Measurements from ENCODE around the gene DGUOK.

Gene DGUOK

DNA sequence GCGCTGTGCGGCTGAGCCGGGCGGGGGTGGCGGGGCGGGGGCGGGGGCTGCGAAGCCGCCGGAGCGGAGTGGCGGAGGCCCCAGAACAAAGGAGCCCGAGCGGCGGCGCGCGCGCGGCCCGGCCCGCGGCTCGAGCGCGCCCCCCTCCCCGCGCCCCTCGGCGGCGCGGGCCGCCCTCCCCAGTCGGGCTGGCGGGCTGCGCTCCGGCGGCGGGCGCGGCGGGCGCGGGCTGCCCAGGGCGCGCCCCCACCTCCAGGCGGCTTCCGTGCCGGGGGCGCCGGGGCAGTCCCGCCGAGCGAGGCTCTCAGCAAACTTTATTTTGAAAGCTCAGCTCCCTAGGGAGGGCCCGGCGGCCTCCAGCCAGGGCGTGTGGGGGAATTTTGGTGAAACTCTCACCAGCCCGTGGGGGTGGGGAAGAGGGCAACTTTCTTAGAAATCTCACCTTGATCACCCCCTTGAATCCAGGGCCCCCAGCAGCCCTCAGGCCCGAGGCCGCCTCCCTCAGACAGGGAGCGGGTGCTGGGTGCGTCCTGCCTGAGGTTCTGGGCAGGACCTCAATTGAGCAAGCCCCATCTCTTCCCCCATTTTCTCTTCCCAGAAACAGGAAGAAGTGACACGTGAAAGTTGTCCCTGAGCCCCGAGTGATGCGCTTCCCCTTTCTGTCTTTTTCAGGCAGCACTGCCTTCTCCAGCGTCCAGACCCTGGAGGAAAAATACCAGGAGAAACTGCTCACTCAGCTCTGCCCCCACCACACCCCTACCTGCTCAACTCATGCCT is 58.8 kb downstream of the DGUOK start:
- Histone ChIP-seq H3K9me3 (ENCODE audit: insufficient read depth, low read length) (no peaks in the 10 kb centered on the region), H3K79me2 (ENCODE audit: low read length) (peaks cover 71% of the 10 kb centered on the region), H3K9ac (ENCODE audit: low read length) (peak overlapping the region; percentile 89), H3K4me1 (ENCODE audit: low read length) (peaks cover 64% of the 10 kb centered on the region), H3K4me2 (ENCODE audit: low read length) (peak overlapping the region; percentile 99), H4K20me1 (ENCODE audit: insufficient read depth, low read length) (peaks cover 46% of the 10 kb centered on the region), H2AFZ (ENCODE audit: low read depth, low read length) (no peak overlapping the region), H3K27me3 (ENCODE audit: low read depth, low read length) (no peaks in the 10 kb centered on the region), H3K36me3 (replicated peaks; ENCODE audit: low read depth, low read length) (peaks cover 47% of the 10 kb centered on the region), H3K27ac (ENCODE audit: low read length) (peak overlapping the region; percentile 79), H3K4me3 (ENCODE audit: low read length) (peak overlapping the region; percentile 82)
- TF ChIP-seq, protein P1, sequence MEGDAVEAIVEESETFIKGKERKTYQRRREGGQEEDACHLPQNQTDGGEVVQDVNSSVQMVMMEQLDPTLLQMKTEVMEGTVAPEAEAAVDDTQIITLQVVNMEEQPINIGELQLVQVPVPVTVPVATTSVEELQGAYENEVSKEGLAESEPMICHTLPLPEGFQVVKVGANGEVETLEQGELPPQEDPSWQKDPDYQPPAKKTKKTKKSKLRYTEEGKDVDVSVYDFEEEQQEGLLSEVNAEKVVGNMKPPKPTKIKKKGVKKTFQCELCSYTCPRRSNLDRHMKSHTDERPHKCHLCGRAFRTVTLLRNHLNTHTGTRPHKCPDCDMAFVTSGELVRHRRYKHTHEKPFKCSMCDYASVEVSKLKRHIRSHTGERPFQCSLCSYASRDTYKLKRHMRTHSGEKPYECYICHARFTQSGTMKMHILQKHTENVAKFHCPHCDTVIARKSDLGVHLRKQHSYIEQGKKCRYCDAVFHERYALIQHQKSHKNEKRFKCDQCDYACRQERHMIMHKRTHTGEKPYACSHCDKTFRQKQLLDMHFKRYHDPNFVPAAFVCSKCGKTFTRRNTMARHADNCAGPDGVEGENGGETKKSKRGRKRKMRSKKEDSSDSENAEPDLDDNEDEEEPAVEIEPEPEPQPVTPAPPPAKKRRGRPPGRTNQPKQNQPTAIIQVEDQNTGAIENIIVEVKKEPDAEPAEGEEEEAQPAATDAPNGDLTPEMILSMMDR (IDR thresholded peaks at IDR 0.05; ENCODE audit: low read depth, low read length): no peak
- TF ChIP-seq EZH2phosphoT487 (IDR thresholded peaks at IDR 0.05; ENCODE audit: low read depth): no peak

DNA sequence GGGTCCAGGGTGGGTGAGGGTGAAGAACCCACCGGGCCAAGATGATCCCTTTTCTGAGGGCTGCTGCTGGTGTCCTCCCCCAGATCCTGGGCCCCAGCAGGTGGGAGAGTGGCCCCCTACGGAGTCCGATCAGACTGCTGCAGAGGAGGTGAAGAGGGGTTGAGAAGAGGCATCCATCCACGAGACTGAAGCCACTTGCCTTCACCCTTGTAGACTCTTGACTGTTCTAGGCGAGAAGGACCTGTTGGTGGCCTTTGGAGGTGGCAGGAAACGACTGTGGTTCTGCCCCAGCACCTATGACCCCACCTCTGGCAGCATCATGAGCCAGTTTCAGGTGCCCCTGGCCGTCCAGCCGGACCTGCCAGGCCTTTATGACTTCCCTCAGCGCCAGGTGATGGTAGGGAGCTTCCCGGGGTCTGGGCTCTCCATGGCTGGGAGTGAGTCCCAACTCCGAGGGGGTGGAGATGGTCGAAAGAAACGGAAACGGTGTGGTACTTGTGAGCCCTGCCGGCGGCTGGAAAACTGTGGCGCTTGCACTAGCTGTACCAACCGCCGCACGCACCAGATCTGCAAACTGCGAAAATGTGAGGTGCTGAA is 59.5 kb downstream of the DGUOK start:
- H3K4me2 ChIP-seq (ENCODE audit: low read length): peak overlapping the region; percentile 99
- no peaks in the 10 kb centered on the region for H3K9me3 ChIP-seq (ENCODE audit: insufficient read depth, low read length)
- peaks cover 52% of the 10 kb centered on the region for H4K20me1 ChIP-seq (ENCODE audit: insufficient read depth, low read length)
- H3K36me3 ChIP-seq (replicated peaks; ENCODE audit: low read depth, low read length): peaks cover 54% of the 10 kb centered on the region
- H3K9ac ChIP-seq (ENCODE audit: low read length): peak overlapping the region; percentile 76
- peak overlapping the region; percentile 76 for H3K4me3 ChIP-seq (ENCODE audit: low read length)
- peaks cover 78% of the 10 kb centered on the region for H3K79me2 ChIP-seq (ENCODE audit: low read length)
- H3K27ac ChIP-seq (ENCODE audit: low read length): peak overlapping the region; percentile 78
- TF ChIP-seq, protein P1 (IDR thresholded peaks at IDR 0.05; ENCODE audit: low read depth, low read length): no peak
- TF ChIP-seq EZH2phosphoT487 (IDR thresholded peaks at IDR 0.05; ENCODE audit: low read depth): no peak
- peaks cover 57% of the 10 kb centered on the region for H3K4me1 ChIP-seq (ENCODE audit: low read length)
- H3K27me3 ChIP-seq (ENCODE audit: low read depth, low read length): no peaks in the 10 kb centered on the region
- no peak overlapping the region for H2AFZ ChIP-seq (ENCODE audit: low read depth, low read length)

DNA sequence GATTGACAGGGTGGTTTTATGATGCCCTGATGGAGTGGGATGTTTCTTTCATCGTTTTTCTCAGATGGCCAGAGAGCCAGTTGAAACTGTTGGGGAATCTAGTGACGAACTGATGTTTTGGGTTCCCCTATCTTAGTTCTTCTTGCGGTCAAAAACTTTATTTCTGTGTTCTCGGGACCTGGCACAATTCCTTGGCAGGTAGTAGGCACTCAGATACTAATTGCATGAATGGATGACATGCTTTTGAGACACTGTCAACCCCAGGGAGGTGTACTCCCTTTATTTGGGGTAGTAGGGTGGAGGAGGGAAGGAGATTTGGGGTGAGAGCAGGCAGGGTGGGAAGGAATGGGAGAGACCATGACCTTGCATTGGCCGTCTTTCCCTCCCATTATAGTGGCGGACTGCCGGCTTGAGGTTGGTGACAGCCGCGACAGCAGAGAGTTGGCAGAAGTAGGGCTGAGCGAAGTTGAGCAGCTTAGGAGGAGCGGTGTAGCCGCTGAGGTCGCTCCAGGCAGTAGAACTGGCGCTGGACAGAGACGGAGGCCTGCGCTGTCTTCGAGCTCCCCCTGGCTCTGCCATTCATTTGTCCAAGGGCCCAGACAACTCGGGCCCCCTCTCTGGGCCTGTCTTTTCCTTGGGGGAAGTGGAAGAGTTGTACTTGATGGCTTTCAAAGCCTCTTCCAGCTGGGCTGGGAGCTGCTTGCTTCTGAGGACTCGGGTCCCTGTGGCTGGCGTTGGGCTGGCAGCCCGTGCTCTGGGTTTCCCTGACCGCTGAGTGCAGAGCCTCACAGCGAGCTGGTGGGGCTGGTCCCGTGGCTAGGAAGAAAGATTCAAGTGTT is 60.6 kb downstream of the DGUOK start:
- Histone ChIP-seq H3K4me3 (ENCODE audit: low read length) (peak overlapping the region; percentile 76), H3K9ac (ENCODE audit: low read length) (peak overlapping the region; percentile 76; the same call in 1 of the 2 replicates)

More for the DNA sequence above, 60.6 kb downstream of the DGUOK start:
- Histone ChIP-seq H3K4me1 (ENCODE audit: low read length) (peaks cover 48% of the 10 kb centered on the region), H3K27me3 (ENCODE audit: low read depth, low read length) (no peaks in the 10 kb centered on the region), H4K20me1 (ENCODE audit: insufficient read depth, low read length) (peaks cover 63% of the 10 kb centered on the region), H3K79me2 (ENCODE audit: low read length) (peaks cover 89% of the 10 kb centered on the region), H3K9me3 (ENCODE audit: insufficient read depth, low read length) (no peaks in the 10 kb centered on the region), H3K36me3 (replicated peaks; ENCODE audit: low read depth, low read length) (peaks cover 60% of the 10 kb centered on the region), H3K4me2 (ENCODE audit: low read length) (peak overlapping the region; percentile 99), H3K27ac (ENCODE audit: low read length) (no peak overlapping the region), H2AFZ (ENCODE audit: low read depth, low read length) (no peak overlapping the region)
- no peak for TF ChIP-seq EZH2phosphoT487 (IDR thresholded peaks at IDR 0.05; ENCODE audit: low read depth)
- TF ChIP-seq, protein P1 (IDR thresholded peaks at IDR 0.05; ENCODE audit: low read depth, low read length): no peak

All from OCI-LY3 (cell line).